SK-N-SH (cell line): ENCODE data around the gene C18orf32. TPM values are rescaled to one million over a fixed set of nuclear protein-coding genes. Genes with fewer than 3 reads are reported as not detected.

ENCODE experiments used
- CTCF ChIA-PET: fragments of 300-600, 350-600 bp; formaldehyde crosslinking; extraction: SDS; loops from one replicate; lab custom pipeline; 2021; lab: Yijun Ruan, JAX
- POLR2A ChIA-PET: fragments of 350-600 bp; sonication (Branson Sonifier 250); formaldehyde crosslinking; extraction: SDS; loops from one replicate; lab custom pipeline; 2020; ENCODE audit warnings: antibody characterized with exemption, inconsistent platforms; lab: Yijun Ruan, JAX
- DNase-seq: peaks from one replicate; pipeline ENCODE4 v3.0.0; 2012
- H2AFZ ChIP-seq: fragments of 200-600 bp; sonication (generic); 2 replicates; pipeline ENCODE4 v1.8.1; 2016; ENCODE audit warnings: antibody characterized with exemption, mild to moderate bottlenecking, low read depth
- H3F3A ChIP-seq: fragments of 200-600 bp; sonication (generic); replicated peaks from 2 replicates; pipeline ENCODE3; 2016; ENCODE audit warnings: antibody characterized with exemption, mild to moderate bottlenecking; ENCODE audit not compliant: insufficient read depth
- H3K27ac ChIP-seq, 2 experiments: fragments of 200-500 bp in 1 of 2; fragments of 200-600 bp in 1 of 2; sonication (Bioruptor generic) in 1 of 2; sonication (generic), shearing (Covaris generic) in 1 of 2; 2 replicates each; pipeline versions ENCODE4 v1.5.1 to v1.6.1; 2014 to 2016; ENCODE audit warnings: low read depth in 2 of 2, inconsistent platforms in 1 of 2, low read length in 1 of 2, mild to moderate bottlenecking in 1 of 2, mixed read lengths in 1 of 2
- H3K27me3 ChIP-seq: fragments of 200-600 bp; sonication (generic), shearing (Covaris generic); 2 replicates; pipeline ENCODE4 v1.6.1; 2016; ENCODE audit warnings: mixed run types; ENCODE audit not compliant: insufficient read depth
- H3K36me3 ChIP-seq, 2 experiments: fragments of 200-500 bp in 1 of 2; fragments of 200-600 bp in 1 of 2; sonication (Bioruptor generic) in 1 of 2; sonication (generic) in 1 of 2; replicated peaks in 1 of 2; 2 replicates each; pipeline versions ENCODE3 to v1.5.1; 2014 to 2016; ENCODE audit warnings: low read length in 1 of 2, mild to moderate bottlenecking in 1 of 2; ENCODE audit not compliant: insufficient read depth in 2 of 2, control insufficient read depth in 1 of 2
- H3K4me1 ChIP-seq, 2 experiments: fragments of 200-500 bp in 1 of 2; fragments of 200-600 bp in 1 of 2; sonication (Bioruptor generic) in 1 of 2; sonication (generic), shearing (Covaris generic) in 1 of 2; 2 replicates each; pipeline versions ENCODE4 v1.5.1 to v1.6.1; 2014 to 2016; ENCODE audit warnings: low read depth in 1 of 2, low read length in 1 of 2, mixed run types in 1 of 2; ENCODE audit not compliant: insufficient read depth in 2 of 2, control insufficient read depth in 1 of 2
- H3K4me2 ChIP-seq: fragments of 200-600 bp; sonication (generic), shearing (Covaris generic); 2 replicates; pipeline ENCODE4 v1.6.1; 2017; ENCODE audit warnings: mixed run types
- H3K4me3 ChIP-seq, 2 experiments: fragments of 200-500 bp in 1 of 2; fragments of 200-600 bp in 1 of 2; sonication (Bioruptor generic) in 1 of 2; sonication (generic), shearing (Covaris generic) in 1 of 2; 2 replicates each; pipeline versions ENCODE4 v1.5.1 to v1.8.1; 2014 to 2016; ENCODE audit warnings: low read depth in 2 of 2, inconsistent platforms in 1 of 2, low read length in 1 of 2, mild to moderate bottlenecking in 1 of 2, mixed read lengths in 1 of 2, moderate library complexity in 1 of 2
- H3K79me2 ChIP-seq: fragments of 200-600 bp; sonication (generic); 2 replicates; pipeline ENCODE4 v1.8.1; 2017; ENCODE audit warnings: mild to moderate bottlenecking; ENCODE audit not compliant: insufficient read depth
- H3K9ac ChIP-seq: fragments of 200-600 bp; sonication (generic); 2 replicates; pipeline ENCODE4 v1.6.1; 2017; ENCODE audit warnings: mixed run types
- H3K9me2 ChIP-seq: fragments of 200-600 bp; sonication (generic); 2 replicates; pipeline ENCODE4 v1.6.1; 2017; ENCODE audit warnings: mixed run types
- H3K9me3 ChIP-seq: fragments of 200-600 bp; sonication (generic); 2 replicates; pipeline ENCODE4 v1.6.1; 2017; ENCODE audit warnings: mixed run types, mild to moderate bottlenecking, moderate library complexity
- H4K20me1 ChIP-seq: fragments of 200-600 bp; sonication (generic); 2 replicates; pipeline ENCODE4 v1.6.1; 2017; ENCODE audit warnings: mild to moderate bottlenecking, mixed run types; ENCODE audit not compliant: insufficient read depth
- CHD2 ChIP-seq: fragments of 150-350 bp; IDR thresholded peaks from 2 replicates; pipeline ENCODE4 v1.6.1; 2018; ENCODE audit warnings: low read length; ENCODE audit not compliant: partially characterized antibody
- ELF1 ChIP-seq: IDR thresholded peaks from 2 replicates; pipeline ENCODE4 v1.4.0; 2012
- EP300 ChIP-seq, 2 experiments: IDR thresholded peaks; 2 replicates each; pipeline versions ENCODE4 v1.4.0 to v1.6.1; 2012; ENCODE audit warnings: borderline replicate concordance in 1 of 2, low read depth in 1 of 2, low read length in 1 of 2
- EZH2phosphoT487 ChIP-seq: fragments of 200-600 bp; sonication (generic); IDR thresholded peaks from 2 replicates; pipeline ENCODE4 v1.6.1; 2017; ENCODE audit warnings: low read depth, mixed run types, mild to moderate bottlenecking, antibody characterized with exemption, moderate library complexity, borderline replicate concordance
- FOXM1 ChIP-seq: IDR thresholded peaks from 2 replicates; pipeline ENCODE4 v1.4.0; 2012; ENCODE audit warnings: low read depth, mild to moderate bottlenecking
- GATA2 ChIP-seq: sonication (generic); formaldehyde crosslinking; IDR thresholded peaks from 2 replicates; pipeline ENCODE4 v1.5.0; 2020; ENCODE audit warnings: mild to moderate bottlenecking, missing genetic modification reagents
- MEF2A ChIP-seq: IDR thresholded peaks from 2 replicates; pipeline ENCODE4 v1.4.0; 2012; ENCODE audit warnings: low read depth, borderline replicate concordance
- MXI1 ChIP-seq: IDR thresholded peaks from 2 replicates; pipeline ENCODE4 v1.6.1; 2012; ENCODE audit warnings: mild to moderate bottlenecking, low read depth, low read length, improper control_type of control experiment
- NRF1 ChIP-seq: IDR thresholded peaks from 2 replicates; pipeline ENCODE4 v1.6.1; 2012; ENCODE audit warnings: low read depth, mild to moderate bottlenecking, low read length
- PBX3 ChIP-seq: IDR thresholded peaks from 2 replicates; pipeline ENCODE4; 2012
- POLR2AphosphoS5 ChIP-seq: IDR thresholded peaks from 2 replicates; pipeline ENCODE4 v1.6.1; 2012; ENCODE audit warnings: low read depth, low read length
- RCOR1 ChIP-seq: fragments of 150-350 bp; IDR thresholded peaks from 2 replicates; pipeline ENCODE4 v1.6.1; 2017; ENCODE audit warnings: antibody characterized with exemption, low read length
- RFX5 ChIP-seq: IDR thresholded peaks from 2 replicates; pipeline ENCODE4 v1.6.1; 2012; ENCODE audit warnings: mild to moderate bottlenecking, improper control_type of control experiment, low read length
- SIN3A ChIP-seq: IDR thresholded peaks from 2 replicates; pipeline ENCODE4 v1.6.1; 2012; ENCODE audit warnings: low read depth, mild to moderate bottlenecking, low read length, moderate library complexity, borderline replicate concordance
- TCF12 ChIP-seq: IDR thresholded peaks from 2 replicates; pipeline ENCODE4 v1.4.0; 2012
- TEAD4 ChIP-seq: IDR thresholded peaks from 2 replicates; pipeline ENCODE4 v1.4.0; 2012; ENCODE audit warnings: mild to moderate bottlenecking, borderline replicate concordance; ENCODE audit not compliant: insufficient read depth
- WGBS: methylation state at CpG from one replicate; pipeline ENCODE4 v1.1.6; 2017; ENCODE audit warnings: low lambda C conversion rate; 5-methylcytosine and 5-hydroxymethylcytosine counted together
- polyA plus RNA-seq, 3 experiments: library from polyadenylated mRNA; depleted of rRNA; stranded (reverse); fragments of >200 nt; gene quantifications; 2 replicates each; pipeline ENCODE4 v1.2.3, GENCODE V29; 2012
- TF ChIP-seq, protein P1 (sequence below): IDR thresholded peaks from 2 replicates; pipeline ENCODE4 v1.4.0; 2012; ENCODE audit warnings: low read depth, borderline replicate concordance

The C18orf32 gene
- polyA plus RNA-seq, 1 of the 3 experiments (the other 2 are of a cell fraction), result 29.4 TPM

GRCh38 chr18:49483198-49483597 is 3.8 kb downstream of the C18orf32 start:
- no peaks in the 10 kb centered on the region for H3K9me2 ChIP-seq
- peaks cover 52% of the 10 kb centered on the region for H3K79me2 ChIP-seq
- peaks cover 0 to 21% of the 10 kb centered on the region in 2 experiments; a peak in 2 of 4 replicates for H3K4me1 ChIP-seq
- H3K4me3 ChIP-seq, result no peak overlapping the region
- peak; percentile 61 for DNase-seq
- no peaks in the 10 kb centered on the region for H3K9me3 ChIP-seq
- H3K36me3 ChIP-seq, result peaks cover 37 to 44% of the 10 kb centered on the region in 2 experiments
- peaks cover 32% of the 10 kb centered on the region for H3F3A ChIP-seq
- POLR2A ChIA-PET, result no interaction called here
- no peak overlapping the region for H3K4me2 ChIP-seq
- 0 out of 2 replicates have a peak, but pooled peaks cover 7% of the 10 kb centered on the region for H4K20me1 ChIP-seq
- H3K9ac ChIP-seq, result no peak overlapping the region
- peak overlapping the region; percentile 17 to 80; a peak in 3 of 4 replicates for H3K27ac ChIP-seq
- CTCF ChIA-PET, result interaction anchor here (0.9 to 1.9 kb wide), 4 partner anchors 16 to 26 kb away, joined by 3 to 8 read pairs (median 4); no protein-coding TSS in a partner anchor
- H2AFZ ChIP-seq, result no peak overlapping the region
- TF ChIP-seq EP300 (IDR thresholded peaks at IDR 0.05; ENCODE audit: borderline replicate concordance in 1 of 2, low read depth in 1 of 2, low read length in 1 of 2), result peak in 1 of 2 experiments; percentile 96; a peak in 2 of 4 replicates
- 0 out of 2 replicates have a peak, but pooled peaks have one; percentile 25 for TF ChIP-seq TEAD4
- no peak for TF ChIP-seq NRF1
- TF ChIP-seq FOXM1, result no peak
- TF ChIP-seq, protein P1, sequence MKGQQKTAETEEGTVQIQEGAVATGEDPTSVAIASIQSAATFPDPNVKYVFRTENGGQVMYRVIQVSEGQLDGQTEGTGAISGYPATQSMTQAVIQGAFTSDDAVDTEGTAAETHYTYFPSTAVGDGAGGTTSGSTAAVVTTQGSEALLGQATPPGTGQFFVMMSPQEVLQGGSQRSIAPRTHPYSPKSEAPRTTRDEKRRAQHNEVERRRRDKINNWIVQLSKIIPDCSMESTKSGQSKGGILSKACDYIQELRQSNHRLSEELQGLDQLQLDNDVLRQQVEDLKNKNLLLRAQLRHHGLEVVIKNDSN, result no peak
- peak; percentile 85 for TF ChIP-seq CHD2
- peak; percentile 63 for TF ChIP-seq TCF12
- no peak; the same call in 1 of the 2 replicates for TF ChIP-seq PBX3
- TF ChIP-seq GATA2 (CRISPR knock-in tag), result peak; percentile 93
- TF ChIP-seq MXI1, result peak; percentile 35; the same call in 1 of the 2 replicates
- no peak for TF ChIP-seq EZH2phosphoT487
- peak; percentile 91 for TF ChIP-seq RCOR1
- H3K27me3 ChIP-seq, result no peaks in the 10 kb centered on the region

GRCh38 chr18:49481907-49482306 is 5.1 kb downstream of the C18orf32 start:
- TF ChIP-seq RFX5, result no peak
- no peak for TF ChIP-seq SIN3A
- no peak for TF ChIP-seq ELF1
- TF ChIP-seq EZH2phosphoT487, result no peak
- no peak for TF ChIP-seq MEF2A
- TF ChIP-seq TEAD4, result no peak
- TF ChIP-seq POLR2AphosphoS5, result no peak
- no peak for TF ChIP-seq NRF1
- TF ChIP-seq, all 33 proteins: peak for 0
- Histone ChIP-seq H2AFZ (no peak overlapping the region), H3K79me2 (peaks cover 52% of the 10 kb centered on the region), H3K9me2 (no peaks in the 10 kb centered on the region), H3K36me3 (peaks cover 30 to 37% of the 10 kb centered on the region in 2 experiments), H3K4me3 (no peak overlapping the region), H3K9me3 (no peaks in the 10 kb centered on the region), H3K27ac (peak overlapping the region in 1 of 2 experiments; percentile 34; a peak in 2 of 4 replicates), H3K9ac (no peak overlapping the region), H4K20me1 (0 out of 2 replicates have a peak, but pooled peaks cover 3% of the 10 kb centered on the region), H3K4me1 (peaks cover 5 to 12% of the 10 kb centered on the region in 2 experiments; a peak in 3 of 4 replicates), H3F3A (peaks cover 27% of the 10 kb centered on the region), H3K27me3 (no peaks in the 10 kb centered on the region), H3K4me2 (no peak overlapping the region)
- WGBS, result 56% methylated on average over 3 of the region's 3 CpGs
- no peak for DNase-seq
- POLR2A ChIA-PET, result no interaction called here
- CTCF ChIA-PET, result interaction anchor here (1.5 to 1.9 kb wide), 2 partner anchors 17 to 22 kb away, joined by 3 to 4 read pairs; partner anchors contain the start of gene DYM
